Measurements from ENCODE around the gene PTAFR.

Gene PTAFR

GRCh38 chr1:28175955-28176485 is 470 bp downstream of the PTAFR start:
- no peak for DNase-seq

DNA sequence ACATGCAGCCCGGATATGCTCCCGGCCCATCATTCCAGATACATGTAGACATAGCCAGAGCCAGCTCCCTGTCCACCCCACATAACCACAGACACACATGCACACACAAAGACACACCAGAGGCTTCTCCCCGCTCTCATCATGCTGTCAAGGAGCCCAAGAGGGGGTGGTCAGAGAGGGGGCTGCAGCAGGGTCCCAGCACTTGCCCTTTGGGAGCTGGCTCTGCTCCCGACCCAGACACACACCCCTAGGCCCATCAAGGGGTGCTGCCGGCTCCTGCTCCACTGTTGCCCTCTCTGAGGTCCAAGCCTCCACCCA is 2.6 kb downstream of the PTAFR start:
- DNase-seq: no peak

DNA sequence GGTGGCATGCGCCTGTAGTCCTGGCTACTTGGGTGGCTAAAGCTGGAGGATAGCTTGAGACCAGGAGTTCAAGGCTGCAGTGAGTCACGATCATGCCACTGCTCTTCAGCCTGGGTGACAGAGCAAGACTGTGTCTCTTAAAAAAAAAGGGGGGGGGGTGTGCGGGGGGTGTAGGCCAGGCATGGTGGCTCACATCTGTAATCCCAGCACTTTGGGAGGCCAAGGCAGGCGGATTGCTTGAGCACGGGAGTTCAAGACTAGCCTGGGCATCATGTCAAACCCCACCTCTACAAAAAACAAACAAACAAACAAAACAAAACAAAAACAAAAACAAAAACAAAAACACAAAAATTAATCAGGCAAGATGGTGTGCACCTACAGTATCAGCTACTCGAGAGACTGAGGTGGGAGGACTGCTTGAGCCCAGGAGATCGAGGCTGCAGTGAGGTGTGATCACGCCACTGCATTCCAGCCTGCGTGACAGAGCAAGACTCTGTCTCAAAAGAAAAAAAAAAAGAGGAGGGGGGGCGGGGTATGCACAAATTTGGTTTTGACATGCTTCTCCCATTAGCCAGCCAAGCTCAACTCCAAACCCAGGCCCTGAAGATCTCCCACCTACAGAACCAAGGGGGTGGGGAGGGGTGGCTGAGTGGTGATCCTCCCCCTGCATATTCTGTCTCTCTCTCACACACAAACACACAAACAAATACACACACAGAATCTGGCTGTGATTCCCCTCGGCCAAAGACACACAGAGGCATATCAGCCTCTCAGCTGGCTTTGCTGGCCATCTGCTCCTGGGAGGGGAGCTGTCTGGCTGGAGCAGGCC is 3.1 kb downstream of the PTAFR start:
- no peak for DNase-seq

DNA sequence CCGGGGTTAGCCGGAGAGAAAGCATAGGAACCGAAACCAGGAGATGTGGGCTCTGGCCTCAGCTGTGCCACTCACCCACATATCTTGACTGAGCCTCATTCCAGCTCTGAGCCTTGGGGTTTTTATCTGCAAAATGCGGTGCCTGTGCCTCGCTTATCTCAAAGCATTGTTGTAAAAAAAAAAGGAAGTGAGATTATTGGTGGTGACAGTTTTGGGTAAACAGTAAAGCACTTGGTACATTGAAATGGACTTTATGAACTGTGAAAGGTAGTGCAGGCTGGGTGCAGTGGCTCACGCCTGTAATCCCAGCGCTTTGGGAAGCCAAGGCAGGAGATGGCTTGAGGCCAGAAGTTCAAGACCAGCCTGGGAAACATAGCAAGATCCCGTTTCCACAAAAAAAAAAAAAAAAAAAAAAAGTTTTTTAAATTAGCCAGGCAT is 3.8 kb downstream of the PTAFR start:
- peak; percentile 44 for DNase-seq

DNA sequence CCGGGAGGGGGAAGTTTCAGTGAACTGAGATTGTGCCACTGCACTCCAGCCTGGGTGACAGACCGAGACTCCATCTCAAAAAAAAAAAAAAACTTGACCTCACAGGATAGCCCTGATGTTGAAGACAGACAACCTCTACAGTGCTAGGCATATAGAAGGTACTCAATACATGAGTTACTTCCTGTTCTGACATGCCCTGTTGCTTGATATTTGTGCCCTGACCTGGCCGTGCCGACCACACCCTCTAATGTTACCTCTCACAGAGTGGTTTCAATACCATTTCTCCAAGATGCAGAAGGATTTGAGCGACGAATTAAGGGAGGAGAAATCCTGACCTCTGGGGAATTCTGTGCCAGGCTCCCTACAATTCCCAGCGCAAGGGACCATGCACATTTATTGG is 5.2 kb downstream of the PTAFR start:
- DNase-seq: no peak

DNA sequence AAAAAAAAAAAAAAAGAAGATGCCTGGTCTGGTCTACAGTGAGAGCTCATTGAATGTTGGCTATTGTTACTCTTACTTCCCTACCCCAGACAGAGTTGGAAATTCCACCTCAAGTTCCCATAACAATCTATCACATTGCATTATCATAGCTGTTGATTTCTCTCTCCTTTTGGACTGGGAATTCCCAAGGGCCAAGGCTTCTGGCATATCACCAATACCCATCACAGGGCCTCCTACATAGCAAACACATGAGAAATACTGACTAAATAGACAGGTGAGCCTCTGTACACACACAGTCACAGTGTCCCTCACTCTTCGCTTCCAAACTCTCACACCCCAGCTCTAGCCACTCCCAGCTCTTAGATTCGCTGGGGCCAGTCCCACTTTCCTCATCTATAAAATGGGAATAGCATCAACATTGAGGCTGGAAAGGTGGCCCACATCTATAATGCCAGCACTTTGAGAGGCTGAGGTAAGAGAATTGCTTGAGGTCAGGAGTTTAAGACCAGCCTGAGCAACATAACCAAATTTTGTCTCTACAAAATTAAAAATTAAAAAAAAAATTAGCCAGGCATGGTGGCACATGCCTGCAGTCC is 6.4 kb downstream of the PTAFR start:
- DNase-seq: no peak

- no peak for DNase-seq
Observed at GRCh38 chr1:28163496-28164161, 12.9 kb downstream of the PTAFR start.

- DNase-seq: no peak
Observed at GRCh38 chr1:28162151-28162550, 14.3 kb downstream of the PTAFR start.

- no peak for DNase-seq
Observed at GRCh38 chr1:28161751-28162150, 14.7 kb downstream of the PTAFR start.

DNA sequence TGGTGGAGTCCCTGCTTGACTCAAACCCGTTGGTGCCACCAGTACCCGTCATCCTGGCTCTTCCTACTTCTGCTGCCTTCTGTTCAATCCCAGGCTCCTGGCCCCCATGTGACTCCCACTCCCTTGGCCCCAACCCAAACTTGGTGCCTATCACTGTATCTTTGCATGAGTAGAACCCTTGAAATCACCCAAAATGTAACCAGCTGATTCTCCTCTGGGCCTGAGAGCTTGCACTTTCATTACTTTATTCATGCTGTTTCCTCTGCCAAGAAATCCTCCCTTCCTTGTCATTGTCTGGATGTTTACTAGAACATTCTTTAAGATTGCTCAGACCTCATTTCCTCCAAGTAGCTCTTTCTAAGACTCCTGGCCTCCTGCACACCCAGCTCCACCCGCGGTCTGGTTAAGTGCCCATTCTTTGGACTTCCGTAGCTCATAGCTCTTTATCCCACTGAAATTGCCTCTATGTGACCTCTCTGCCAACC is 15.7 kb downstream of the PTAFR start:
- no peak for DNase-seq

- DNase-seq: no peak
Observed at GRCh38 chr1:28159680-28160079, 16.8 kb downstream of the PTAFR start.

DNA sequence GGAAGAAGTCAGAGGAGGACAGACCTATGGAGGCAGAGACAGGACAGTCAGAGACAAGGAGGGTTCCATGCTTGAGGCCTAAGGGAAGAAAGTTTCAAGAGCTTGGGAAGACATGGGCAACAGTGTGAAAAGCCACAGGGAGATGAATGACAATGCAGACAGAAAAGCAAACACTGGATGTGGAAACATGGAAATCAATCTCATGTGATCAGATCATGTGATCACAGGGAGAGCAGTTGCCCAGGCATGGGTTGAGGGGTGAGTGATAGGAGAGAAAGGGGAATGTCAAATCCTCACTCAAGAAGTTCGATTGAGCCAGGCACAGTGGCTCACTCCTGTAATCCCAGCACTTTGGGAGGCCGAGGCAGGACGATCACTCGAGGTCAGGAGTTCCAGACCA is 17.2 kb downstream of the PTAFR start:
- DNase-seq: no peak

GRCh38 chr1:28157894-28158293 is 18.6 kb downstream of the PTAFR start:
- no peak for DNase-seq

DNA sequence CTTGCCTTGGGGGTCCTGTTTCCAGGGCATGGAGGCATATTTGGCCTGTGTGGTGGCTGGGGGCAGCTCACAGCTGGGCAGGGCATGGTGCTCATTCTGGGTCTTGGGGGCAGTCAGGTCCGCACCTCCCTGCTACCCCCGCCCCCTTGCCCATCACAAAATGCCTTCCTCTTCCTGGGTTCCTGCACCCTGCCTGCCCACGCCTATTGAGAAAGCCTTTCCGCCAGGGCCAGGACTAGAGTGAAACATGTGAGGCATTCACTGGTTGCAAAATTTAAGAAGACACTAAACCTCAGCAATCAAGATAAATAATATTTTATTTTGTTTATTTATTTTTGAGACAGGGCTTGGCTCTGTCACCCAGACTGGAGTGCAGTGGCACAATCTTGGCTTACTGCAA is 19.7 kb downstream of the PTAFR start:
- no peak for DNase-seq

DNA sequence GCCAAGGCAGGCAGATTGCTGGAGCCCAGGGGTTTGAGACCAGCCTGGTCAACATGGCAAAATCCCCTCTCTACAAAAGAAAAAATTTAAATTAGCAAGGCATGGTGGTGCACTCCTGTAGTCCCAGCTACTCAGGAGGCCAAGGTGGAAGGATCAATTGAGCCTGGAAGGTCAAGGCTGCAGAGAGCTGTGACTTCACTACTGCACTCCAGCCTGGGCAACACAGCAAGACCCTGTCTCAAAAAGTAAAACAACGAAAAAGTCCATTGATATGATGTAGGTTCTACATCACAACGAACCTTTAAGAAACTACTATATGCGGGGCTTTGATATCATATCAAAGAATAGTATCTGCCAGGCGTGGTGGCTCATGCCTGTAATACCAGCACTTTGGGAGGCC is 20.9 kb downstream of the PTAFR start:
- no peak for DNase-seq

- DNase-seq: no peak
Observed at GRCh38 chr1:28154078-28154594, 22.4 kb downstream of the PTAFR start.

DNA sequence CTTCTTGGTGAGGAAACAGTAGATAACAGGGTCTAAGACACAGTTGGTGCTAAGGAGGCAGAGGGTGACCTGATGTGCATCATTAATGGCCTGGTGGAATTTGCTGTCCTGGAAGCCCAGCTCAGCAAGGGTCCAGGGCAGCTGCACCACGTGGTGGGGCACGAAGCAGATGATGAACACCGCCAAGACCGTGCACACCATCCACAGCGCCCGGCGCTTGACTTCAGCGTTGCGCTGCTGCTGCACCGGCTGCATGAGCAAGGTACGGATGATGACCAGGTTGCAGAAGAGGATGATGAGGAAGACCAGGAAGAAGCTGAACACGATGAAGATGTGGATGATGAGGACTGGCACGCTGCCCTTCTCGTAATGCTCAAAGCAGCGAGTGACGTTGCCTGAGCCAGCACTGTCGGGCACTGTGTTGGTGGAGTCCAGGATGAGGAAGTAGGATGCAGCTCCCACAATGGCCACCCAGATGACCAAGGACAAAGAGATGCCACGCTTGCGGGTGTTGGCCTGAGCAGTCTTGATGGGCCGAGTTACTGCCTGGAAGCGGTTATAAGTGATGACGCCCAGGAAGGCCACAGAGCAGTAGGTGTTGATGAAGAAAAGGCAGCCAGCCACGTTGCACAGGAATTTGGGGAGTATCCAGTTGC is 26.2 kb downstream of the PTAFR start:
- DNase-seq: no peak

GRCh38 chr1:28148880-28149195 is 27.7 kb downstream of the PTAFR start:
- DNase-seq: no peak

GRCh38 chr1:28147264-28148094 is 29.0 kb downstream of the PTAFR start:
- DNase-seq: no peak

DNA sequence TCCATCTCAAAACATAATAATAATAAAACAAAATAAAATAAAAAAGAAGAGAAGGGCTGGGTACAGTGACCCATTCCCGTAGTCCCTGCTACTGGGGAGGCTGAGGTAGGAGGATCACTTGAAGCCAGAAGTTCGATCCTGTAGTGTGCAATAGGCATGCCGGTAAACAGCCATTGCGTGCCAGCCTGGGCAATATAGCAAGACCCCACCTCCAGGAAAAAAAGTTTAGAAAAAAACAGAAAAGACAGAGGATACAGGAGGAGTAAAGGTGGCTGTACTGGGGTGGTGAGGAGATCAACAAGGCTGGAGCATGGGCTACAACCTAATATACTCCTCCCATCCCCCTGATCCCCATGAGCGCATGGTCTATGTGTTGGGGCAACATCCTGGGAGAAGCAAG is 30.8 kb downstream of the PTAFR start:
- no peak for DNase-seq

- DNase-seq: no peak
Observed at GRCh38 chr1:28144203-28145135, 32.0 kb downstream of the PTAFR start.

All from CD4-positive, alpha-beta T cell treated with Interleukin-17A for 1 hour (primary cell).